B cell (primary cell): Measurements from ENCODE around the gene PDCD11. TPM values are rescaled to one million over a fixed set of nuclear protein-coding genes. Genes with fewer than 3 reads are reported as not detected.

ENCODE experiments used
- ATAC-seq: fragments of 200-7000 bp; cut with Tn5 transposase; one replicate; pipeline ENCODE4 v1.10.0; 2021; ENCODE audit warnings: low read depth, mild to moderate bottlenecking, moderate number of reproducible peaks, moderate library complexity
- CTCF ChIA-PET: fragments of 350-600 bp; sonication (Branson Sonifier 250); formaldehyde crosslinking; loops from one replicate; lab custom pipeline; 2021; ENCODE audit warnings: antibody characterized with exemption, inconsistent platforms; lab: Charles Lee
- POLR2A ChIA-PET: fragments of 350-600 bp; sonication (Branson Sonifier 250); formaldehyde crosslinking; loops from one replicate; lab custom pipeline; 2021; ENCODE audit warnings: antibody characterized with exemption; lab: Charles Lee
- DNase-seq: peaks from one replicate; pipeline ENCODE4 v3.0.0; 2013
- H2AFZ ChIP-seq: 2 replicates; pipeline ENCODE4 v1.6.1; 2012; ENCODE audit warnings: mild to moderate bottlenecking, low read depth, low read length; ENCODE audit not compliant: insufficient read depth, poor library complexity, severe bottlenecking
- H3K27ac ChIP-seq, 2 donors: 1 replicate in 1 of 2; 2 replicates in 1 of 2; pipeline ENCODE4 v1.5.1; 2012 to 2013; ENCODE audit warnings: low read length in 2 of 2, mild to moderate bottlenecking in 2 of 2, moderate library complexity in 1 of 2
- H3K27me3 ChIP-seq, 4 experiments: fragments of 200-600 bp in 1 of 4; sonication (generic) in 1 of 4; replicated peaks in 1 of 4; 1 replicate in 2 of 4; 2 replicates in 2 of 4; pipeline versions ENCODE4 v1.6.1 to v1.7.0; 2013 to 2016; ENCODE audit warnings: low read length in 3 of 4, mild to moderate bottlenecking in 2 of 4, mixed read lengths in 1 of 4, moderate library complexity in 1 of 4; ENCODE audit not compliant: insufficient read depth in 4 of 4, control insufficient read depth in 3 of 4; ENCODE audit errors: control extremely low read depth in 1 of 4
- H3K36me3 ChIP-seq, 2 experiments: replicated peaks in 1 of 2; 1 replicate in 1 of 2; 2 replicates in 1 of 2; pipeline versions ENCODE4 v1.6.1 to v1.7.1; 2013; ENCODE audit warnings: low read length in 1 of 2; ENCODE audit not compliant: insufficient read depth in 2 of 2, control insufficient read depth in 1 of 2; ENCODE audit errors: control extremely low read depth in 1 of 2, extremely low read depth in 1 of 2
- H3K4me1 ChIP-seq, 2 donors: fragments of 200-600 bp in 1 of 2; sonication (generic) in 1 of 2; 1 replicate in 1 of 2; 2 replicates in 1 of 2; pipeline versions ENCODE4 v1.5.1 to v1.6.1; 2013 to 2017; ENCODE audit warnings: low read length in 2 of 2; ENCODE audit not compliant: control insufficient read depth in 2 of 2, insufficient read depth in 2 of 2
- H3K4me2 ChIP-seq: replicated peaks from 2 replicates; pipeline ENCODE3; 2012; ENCODE audit warnings: mild to moderate bottlenecking, low read depth, low read length; ENCODE audit not compliant: poor library complexity, severe bottlenecking
- H3K4me3 ChIP-seq, 5 experiments: fragments of 200-600 bp in 1 of 5; sonication (generic) in 1 of 5; 1 replicate in 3 of 5; 2 replicates in 2 of 5; pipeline versions ENCODE4 v1.5.1 to v1.7.0; 2011 to 2016; ENCODE audit warnings: low read length in 4 of 5, mild to moderate bottlenecking in 4 of 5, low read depth in 2 of 5, control low read depth in 1 of 5, moderate library complexity in 1 of 5; ENCODE audit not compliant: insufficient read depth in 1 of 5; ENCODE audit errors: control extremely low read depth in 1 of 5, extremely low read depth in 1 of 5
- H3K79me2 ChIP-seq: fragments of 200-600 bp; sonication (generic); one replicate; pipeline ENCODE4 v1.6.0; 2016; ENCODE audit warnings: low read length; ENCODE audit not compliant: control insufficient read depth, insufficient read depth
- H3K9ac ChIP-seq: fragments of 200-600 bp; sonication (generic); 2 replicates; pipeline ENCODE4 v1.6.1; 2017; ENCODE audit warnings: mild to moderate bottlenecking, low read length, moderate library complexity
- H3K9me3 ChIP-seq, 3 donors: one replicate each; pipeline versions ENCODE4 v1.6.1 to v1.7.1; 2013; ENCODE audit warnings: low read length in 2 of 3; ENCODE audit not compliant: control insufficient read depth in 2 of 3, insufficient read depth in 1 of 3; ENCODE audit errors: control extremely low read depth in 1 of 3
- H4K20me1 ChIP-seq: 2 replicates; pipeline ENCODE4 v1.6.0; 2012; ENCODE audit warnings: mild to moderate bottlenecking, low read length; ENCODE audit not compliant: insufficient read depth, control insufficient read depth, poor library complexity, severe bottlenecking
- H3K27ac Mint-ChIP-seq: one replicate; pipeline ENCODE4 v1.8.0; 2021; ENCODE audit warnings: mixed read lengths
- H3K27me3 Mint-ChIP-seq: one replicate; pipeline ENCODE4 v1.8.0; 2021; ENCODE audit warnings: mixed read lengths
- H3K4me1 Mint-ChIP-seq: one replicate; pipeline ENCODE4 v1.8.0; 2021; ENCODE audit warnings: mixed read lengths
- H3K4me3 Mint-ChIP-seq: one replicate; pipeline ENCODE4 v1.8.0; 2021; ENCODE audit warnings: mixed read lengths
- H3K9me3 Mint-ChIP-seq: one replicate; pipeline ENCODE4 v1.8.0; 2022; ENCODE audit warnings: mixed read lengths; ENCODE audit not compliant: insufficient read depth
- EZH2 ChIP-seq: IDR thresholded peaks from 2 replicates; pipeline ENCODE4 v1.6.1; 2012; ENCODE audit warnings: borderline replicate concordance, low read depth, mild to moderate bottlenecking, moderate library complexity, low read length; ENCODE audit not compliant: insufficient read depth, poor library complexity, severe bottlenecking
- WGBS: methylation state at CpG from one replicate; pipeline ENCODE4 v1.1.5; 2013; ENCODE audit warnings: missing lambda C conversion rate; ENCODE audit not compliant: insufficient coverage; 5-methylcytosine and 5-hydroxymethylcytosine counted together
- intact Hi-C: fragments of 100-400 bp; cut with micrococcal nuclease; formaldehyde crosslinking; loops from one replicate; pipeline ENCODE4 v1.10.0; 2022
- polyA plus RNA-seq: library from polyadenylated mRNA; depleted of rRNA; stranded (reverse); fragments of >200 nt; gene quantifications from 2 replicates; pipeline ENCODE4 v1.2.3, GENCODE V29; 2012
- total RNA-seq, 2 donors: library from RNA; stranded (reverse); fragments of 120-200 nt in 1 of 2; gene quantifications; 1 replicate in 1 of 2; 2 replicates in 1 of 2; pipeline versions ENCODE4 v1.2.3 to v1.2.4, GENCODE V29; 2013 to 2022
- TF ChIP-seq, protein P1 (sequence below): fragments of 200-600 bp; IDR thresholded peaks from one replicate; pipeline ENCODE4 v1.8.0; 2022; ENCODE audit warnings: antibody characterized with exemption, mild to moderate bottlenecking

The PDCD11 gene
- total and polyA plus RNA-seq, 2 donors (not counting 1 experiment from before 2014, with no cell fraction given) = 15.9 to 42.3 TPM

DNA sequence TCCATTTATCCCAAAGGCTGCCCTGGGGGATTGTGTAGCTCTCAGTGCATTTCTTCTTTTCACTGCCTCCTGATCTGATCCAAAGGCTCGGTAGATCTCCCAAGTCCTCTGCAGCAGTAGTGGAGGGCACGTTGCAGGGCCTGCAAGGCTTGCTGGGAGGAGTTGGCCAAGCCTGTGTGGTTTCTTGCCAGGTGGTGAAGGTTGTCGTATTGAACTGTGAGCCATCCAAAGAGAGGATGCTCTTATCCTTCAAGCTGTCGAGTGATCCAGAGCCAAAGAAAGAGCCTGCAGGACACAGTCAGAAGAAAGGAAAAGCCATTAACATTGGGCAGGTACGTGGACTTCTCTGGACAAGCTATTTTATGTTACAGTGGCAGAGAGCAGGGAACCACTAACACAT, 21.2 kb downstream of the PDCD11 start:
- ChIA-PET CTCF (interaction anchor here (0.9 to 10.5 kb wide), 17 partner anchors 10 to 295 kb away, joined by 3 to 345 read pairs (median 8); partner anchors contain the start of genes CALHM2, CALHM3 and NEURL1), POLR2A (interaction anchor here (0.6 to 0.8 kb wide), 2 partner anchors 35 to 69 kb away, joined by 3 to 4 read pairs; no protein-coding TSS in a partner anchor)
- Mint-ChIP-seq H3K27me3 (no peaks in the 10 kb centered on the region), H3K9me3 (no peaks in the 10 kb centered on the region), H3K27ac (no peak overlapping the region), H3K4me3 (no peak overlapping the region), H3K4me1 (no peaks in the 10 kb centered on the region)
- 100% methylated on average over 5 of the region's 5 CpGs for WGBS
- H3K79me2 ChIP-seq = peaks cover 3% of the 10 kb centered on the region
- no peak overlapping the region for H3K27ac ChIP-seq
- no peak overlapping the region for H3K9ac ChIP-seq
- no peaks in the 10 kb centered on the region for H3K27me3 ChIP-seq
- H3K4me3 ChIP-seq = no peak overlapping the region
- TF ChIP-seq, protein P1, sequence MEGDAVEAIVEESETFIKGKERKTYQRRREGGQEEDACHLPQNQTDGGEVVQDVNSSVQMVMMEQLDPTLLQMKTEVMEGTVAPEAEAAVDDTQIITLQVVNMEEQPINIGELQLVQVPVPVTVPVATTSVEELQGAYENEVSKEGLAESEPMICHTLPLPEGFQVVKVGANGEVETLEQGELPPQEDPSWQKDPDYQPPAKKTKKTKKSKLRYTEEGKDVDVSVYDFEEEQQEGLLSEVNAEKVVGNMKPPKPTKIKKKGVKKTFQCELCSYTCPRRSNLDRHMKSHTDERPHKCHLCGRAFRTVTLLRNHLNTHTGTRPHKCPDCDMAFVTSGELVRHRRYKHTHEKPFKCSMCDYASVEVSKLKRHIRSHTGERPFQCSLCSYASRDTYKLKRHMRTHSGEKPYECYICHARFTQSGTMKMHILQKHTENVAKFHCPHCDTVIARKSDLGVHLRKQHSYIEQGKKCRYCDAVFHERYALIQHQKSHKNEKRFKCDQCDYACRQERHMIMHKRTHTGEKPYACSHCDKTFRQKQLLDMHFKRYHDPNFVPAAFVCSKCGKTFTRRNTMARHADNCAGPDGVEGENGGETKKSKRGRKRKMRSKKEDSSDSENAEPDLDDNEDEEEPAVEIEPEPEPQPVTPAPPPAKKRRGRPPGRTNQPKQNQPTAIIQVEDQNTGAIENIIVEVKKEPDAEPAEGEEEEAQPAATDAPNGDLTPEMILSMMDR = no peak
- TF ChIP-seq EZH2 = no peak
- H3K9me3 ChIP-seq = no peaks in the 10 kb centered on the region
- intact Hi-C loops = loop anchor here (1.0 to 2.0 kb wide), 2 partner anchors 68 to 175 kb away; no protein-coding TSS in a partner anchor
- no peaks in the 10 kb centered on the region for H3K4me1 ChIP-seq
- H3K36me3 ChIP-seq = peaks cover 6 to 89% of the 10 kb centered on the region in 2 experiments
- DNase-seq (no peak), ATAC-seq (no peak)
- H2AFZ ChIP-seq = no peak overlapping the region
- no peaks in the 10 kb centered on the region for H4K20me1 ChIP-seq
- no peak overlapping the region for H3K4me2 ChIP-seq

DNA sequence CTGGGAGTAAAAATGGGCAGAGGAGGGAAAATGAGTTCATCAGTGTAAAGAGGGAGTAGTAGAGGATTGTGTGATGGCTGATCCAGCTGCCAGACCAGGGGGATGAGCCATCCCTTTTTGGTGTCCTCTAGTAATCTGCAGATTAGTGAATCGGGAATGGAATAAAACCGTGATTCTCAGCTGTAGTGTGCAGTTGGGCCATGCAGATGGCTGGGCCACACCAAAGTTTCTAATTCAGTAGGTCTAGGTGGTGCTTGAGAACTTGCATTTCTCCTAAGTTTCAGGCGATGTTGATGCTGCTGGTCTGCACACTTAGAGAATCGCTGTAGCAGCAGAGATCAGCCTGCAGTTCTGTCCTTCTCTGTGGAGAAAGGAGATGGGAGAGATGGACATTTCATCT, 22.7 kb downstream of the PDCD11 start:
- CTCF ChIA-PET = interaction anchor here (0.6 to 10.5 kb wide), 4 partner anchors 12 to 69 kb away, joined by 4 to 345 read pairs (median 94); partner anchors contain the start of genes CALHM2, CALHM3 and NEURL1
- H3K27me3 ChIP-seq = no peaks in the 10 kb centered on the region
- POLR2A ChIA-PET = no interaction called here

More for the DNA sequence above, 22.7 kb downstream of the PDCD11 start:
- no peak overlapping the region for H3K4me3 ChIP-seq
- no peak for ATAC-seq
- peaks cover 6 to 92% of the 10 kb centered on the region in 2 experiments for H3K36me3 ChIP-seq
- no peak overlapping the region for H3K4me2 ChIP-seq
- H3K4me1 ChIP-seq = no peaks in the 10 kb centered on the region
- Mint-ChIP-seq H3K9me3 (no peaks in the 10 kb centered on the region), H3K27ac (no peak overlapping the region), H3K4me3 (no peak overlapping the region), H3K4me1 (no peaks in the 10 kb centered on the region), H3K27me3 (no peaks in the 10 kb centered on the region)
- WGBS = 100% methylated on average over 4 of the region's 4 CpGs
- no peak overlapping the region for H3K9ac ChIP-seq
- no peak for DNase-seq
- peaks cover 3% of the 10 kb centered on the region for H3K79me2 ChIP-seq
- H3K27ac ChIP-seq = no peak overlapping the region
- no peaks in the 10 kb centered on the region for H4K20me1 ChIP-seq
- no peaks in the 10 kb centered on the region for H3K9me3 ChIP-seq
- intact Hi-C loops = no loop called here
- no peak for TF ChIP-seq EZH2
- TF ChIP-seq, protein P1 = no peak
- H2AFZ ChIP-seq = no peak overlapping the region
